HEK293 (cell line): ENCODE data around the gene UBE3B.

ENCODE experiments used
- CTCF ChIA-PET: fragments of 350-600 bp; formaldehyde crosslinking; extraction: SDS; loops from one replicate; lab custom pipeline; 2021; ENCODE audit warnings: antibody characterized with exemption; lab: Yijun Ruan, JAX
- POLR2A ChIA-PET: fragments of 300-600 bp; formaldehyde crosslinking; extraction: SDS; loops from one replicate; lab custom pipeline; 2020; ENCODE audit warnings: antibody characterized with exemption, inconsistent platforms; lab: Yijun Ruan, JAX
- H3K27ac ChIP-seq: fragments of 200-500 bp; sonication (Bioruptor generic); 2 replicates; pipeline ENCODE4 v1.5.1; 2014; ENCODE audit warnings: low read depth, low read length, control low read depth, inconsistent platforms; ENCODE audit errors: extremely low read depth
- H3K36me3 ChIP-seq, 2 experiments: fragments of 200-500 bp in 1 of 2; sonication (Bioruptor generic) in 1 of 2; 1 replicate in 1 of 2; 2 replicates in 1 of 2; pipeline ENCODE4 v1.5.1; 2014 to 2017; ENCODE audit warnings: inconsistent platforms in 2 of 2, low read length in 2 of 2; ENCODE audit not compliant: control insufficient read depth in 2 of 2, insufficient read depth in 1 of 2
- H3K4me1 ChIP-seq: fragments of 200-500 bp; sonication (Bioruptor generic); 2 replicates; pipeline ENCODE4 v1.5.1; 2014; ENCODE audit warnings: mild to moderate bottlenecking, low read length, inconsistent platforms; ENCODE audit not compliant: control insufficient read depth, insufficient read depth
- H3K4me3 ChIP-seq: 2 replicates; pipeline ENCODE4 v1.5.1; 2011; ENCODE audit warnings: low read depth, mild to moderate bottlenecking, control low read depth, low read length, moderate library complexity
- H3K9me3 ChIP-seq: fragments of 200-500 bp; sonication (Bioruptor generic); 2 replicates; pipeline ENCODE4 v1.5.1; 2014; ENCODE audit warnings: low read depth, low read length, inconsistent platforms; ENCODE audit not compliant: control insufficient read depth, insufficient read depth
- EGR2 ChIP-seq: fragments of 450-650 bp; formaldehyde crosslinking; IDR thresholded peaks from 2 replicates; pipeline ENCODE4 v1.5.1; 2016; ENCODE audit warnings: low read depth, missing biosample characterization, missing genetic modification characterization
- GLIS2 ChIP-seq: fragments of 450-650 bp; formaldehyde crosslinking; IDR thresholded peaks from 2 replicates; pipeline ENCODE4 v1.5.1; 2016; ENCODE audit warnings: missing biosample characterization, missing genetic modification characterization
- KLF1 ChIP-seq: fragments of 450-650 bp; formaldehyde crosslinking; IDR thresholded peaks from 2 replicates; pipeline ENCODE4 v1.5.1; 2016; ENCODE audit warnings: missing biosample characterization, missing genetic modification characterization
- MEIS1 ChIP-seq: sonication (generic); formaldehyde crosslinking; IDR thresholded peaks from 2 replicates; pipeline ENCODE4 v1.8.1; 2022; ENCODE audit warnings: missing genetic modification reagents, mild to moderate bottlenecking, borderline replicate concordance
- MZF1 ChIP-seq: fragments of 450-650 bp; formaldehyde crosslinking; IDR thresholded peaks from 2 replicates; pipeline ENCODE4 v1.5.1; 2017; ENCODE audit warnings: missing biosample characterization, missing genetic modification characterization, borderline replicate concordance
- SP7 ChIP-seq: fragments of 450-650 bp; formaldehyde crosslinking; IDR thresholded peaks from 2 replicates; pipeline ENCODE4 v1.5.1; 2016; ENCODE audit warnings: missing biosample characterization, missing genetic modification characterization
- ZBTB17 ChIP-seq: fragments of 450-650 bp; formaldehyde crosslinking; IDR thresholded peaks from 2 replicates; pipeline ENCODE4 v1.5.1; 2016; ENCODE audit warnings: missing biosample characterization, missing genetic modification characterization
- ZIC2 ChIP-seq: fragments of 450-650 bp; formaldehyde crosslinking; IDR thresholded peaks from 2 replicates; pipeline ENCODE4 v1.5.1; 2016; ENCODE audit warnings: missing biosample characterization, missing genetic modification characterization
- ZNF19 ChIP-seq: fragments of 450-650 bp; formaldehyde crosslinking; IDR thresholded peaks from 2 replicates; pipeline ENCODE4; 2016; ENCODE audit warnings: missing biosample characterization, missing genetic modification characterization, low read depth
- ZNF366 ChIP-seq: fragments of 450-650 bp; formaldehyde crosslinking; conservative IDR thresholded peaks from 2 replicates; pipeline ENCODE4 v1.5.1; 2016; ENCODE audit warnings: missing biosample characterization, missing genetic modification characterization
- ZNF394 ChIP-seq: fragments of 450-650 bp; formaldehyde crosslinking; IDR thresholded peaks from 2 replicates; pipeline ENCODE4 v1.5.1; 2016; ENCODE audit warnings: missing biosample characterization, missing genetic modification characterization, mild to moderate bottlenecking, moderate library complexity, borderline replicate concordance
- ZNF426 ChIP-seq: fragments of 450-650 bp; formaldehyde crosslinking; IDR thresholded peaks from 2 replicates; pipeline ENCODE4 v1.5.1; 2017; ENCODE audit warnings: missing biosample characterization, missing genetic modification characterization, mild to moderate bottlenecking, inconsistent platforms, moderate library complexity
- ZNF549 ChIP-seq: fragments of 450-650 bp; IDR thresholded peaks from 2 replicates; pipeline ENCODE4 v1.5.1; 2018; ENCODE audit warnings: missing biosample characterization, missing genetic modification characterization, mild to moderate bottlenecking, inconsistent platforms, moderate library complexity
- ZNF600 ChIP-seq: fragments of 450-650 bp; formaldehyde crosslinking; IDR thresholded peaks from 2 replicates; pipeline ENCODE4 v1.5.1; 2016; ENCODE audit warnings: missing biosample characterization, missing genetic modification characterization
- ZNF792 ChIP-seq: fragments of 450-650 bp; formaldehyde crosslinking; IDR thresholded peaks from 2 replicates; pipeline ENCODE4 v1.5.1; 2016; ENCODE audit warnings: missing biosample characterization, missing genetic modification characterization
- ZNF837 ChIP-seq: fragments of 450-650 bp; formaldehyde crosslinking; IDR thresholded peaks from 2 replicates; pipeline ENCODE4 v1.5.1; 2016; ENCODE audit warnings: missing biosample characterization, missing genetic modification characterization
- ZNF843 ChIP-seq: fragments of 450-650 bp; formaldehyde crosslinking; IDR thresholded peaks from 2 replicates; pipeline ENCODE4 v1.5.1; 2016; ENCODE audit warnings: missing biosample characterization, missing genetic modification characterization
- TF ChIP-seq, protein P1 (sequence below): fragments of 450-650 bp; formaldehyde crosslinking; IDR thresholded peaks from 2 replicates; pipeline ENCODE4 v1.5.0; 2017; ENCODE audit warnings: missing biosample characterization, missing genetic modification characterization, borderline replicate concordance
- TF ChIP-seq, protein P2 (sequence below): fragments of 450-650 bp; formaldehyde crosslinking; IDR thresholded peaks from 2 replicates; pipeline ENCODE4 v1.5.1; 2016; ENCODE audit warnings: missing biosample characterization, missing genetic modification characterization
- TF ChIP-seq, protein P3 (sequence below): fragments of 450-650 bp; IDR thresholded peaks from 2 replicates; pipeline ENCODE4 v1.5.1; 2018; ENCODE audit warnings: missing biosample characterization, mild to moderate bottlenecking, missing genetic modification characterization
- TF ChIP-seq, protein P4 (sequence below): fragments of 450-650 bp; formaldehyde crosslinking; IDR thresholded peaks from 2 replicates; pipeline ENCODE4 v1.5.1; 2016; ENCODE audit warnings: missing biosample characterization, missing genetic modification characterization
- TF ChIP-seq, protein P5 (sequence below): fragments of 450-650 bp; formaldehyde crosslinking; optimal IDR thresholded peaks from 2 replicates; pipeline ENCODE3; 2016; ENCODE audit warnings: missing biosample characterization, mild to moderate bottlenecking, missing genetic modification characterization
- TF ChIP-seq, protein P6 (sequence below): fragments of 450-650 bp; formaldehyde crosslinking; IDR thresholded peaks from 2 replicates; pipeline ENCODE4 v1.5.1; 2016; ENCODE audit warnings: missing biosample characterization, missing genetic modification characterization

UBE3B gene

DNA sequence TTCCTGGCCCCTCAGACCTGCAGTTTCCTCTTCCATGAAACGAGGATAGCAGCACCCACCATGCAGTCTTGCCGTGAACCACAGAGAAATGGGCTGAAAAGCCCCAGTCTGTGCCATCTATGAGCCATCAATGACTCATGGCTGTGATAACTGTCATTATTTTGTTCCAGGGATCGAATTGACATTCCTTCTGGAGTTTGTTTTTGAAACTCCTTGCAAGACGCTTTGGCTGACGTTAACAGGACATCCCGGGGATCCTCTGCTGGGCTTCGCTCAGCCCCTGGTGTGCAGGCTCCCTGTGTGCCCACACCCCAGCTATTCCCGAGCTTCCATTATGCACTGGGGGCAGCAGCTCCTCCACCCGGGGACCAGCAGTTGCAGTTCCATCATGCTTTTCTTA, 62.1 kb downstream of the UBE3B start:
- Histone ChIP-seq H3K4me1 (no peaks in the 10 kb centered on the region), H3K27ac (no peak overlapping the region)
- POLR2A ChIA-PET = interaction anchor here (0.6 kb wide), 1 partner anchor 121 kb away, joined by 4 read pairs; no protein-coding TSS in a partner anchor
- TF ChIP-seq ZNF549 (tag by site-specific recombination) (no peak), ZIC2 (tag by site-specific recombination) (peak; percentile 59; the same call in 1 of the 2 replicates), GLIS2 (tag by site-specific recombination) (no peak), ZNF837 (tag by site-specific recombination) (no peak), ZNF792 (tag by site-specific recombination) (no peak), ZNF19 (tag by site-specific recombination) (no peak)
- TF ChIP-seq, protein P1, sequence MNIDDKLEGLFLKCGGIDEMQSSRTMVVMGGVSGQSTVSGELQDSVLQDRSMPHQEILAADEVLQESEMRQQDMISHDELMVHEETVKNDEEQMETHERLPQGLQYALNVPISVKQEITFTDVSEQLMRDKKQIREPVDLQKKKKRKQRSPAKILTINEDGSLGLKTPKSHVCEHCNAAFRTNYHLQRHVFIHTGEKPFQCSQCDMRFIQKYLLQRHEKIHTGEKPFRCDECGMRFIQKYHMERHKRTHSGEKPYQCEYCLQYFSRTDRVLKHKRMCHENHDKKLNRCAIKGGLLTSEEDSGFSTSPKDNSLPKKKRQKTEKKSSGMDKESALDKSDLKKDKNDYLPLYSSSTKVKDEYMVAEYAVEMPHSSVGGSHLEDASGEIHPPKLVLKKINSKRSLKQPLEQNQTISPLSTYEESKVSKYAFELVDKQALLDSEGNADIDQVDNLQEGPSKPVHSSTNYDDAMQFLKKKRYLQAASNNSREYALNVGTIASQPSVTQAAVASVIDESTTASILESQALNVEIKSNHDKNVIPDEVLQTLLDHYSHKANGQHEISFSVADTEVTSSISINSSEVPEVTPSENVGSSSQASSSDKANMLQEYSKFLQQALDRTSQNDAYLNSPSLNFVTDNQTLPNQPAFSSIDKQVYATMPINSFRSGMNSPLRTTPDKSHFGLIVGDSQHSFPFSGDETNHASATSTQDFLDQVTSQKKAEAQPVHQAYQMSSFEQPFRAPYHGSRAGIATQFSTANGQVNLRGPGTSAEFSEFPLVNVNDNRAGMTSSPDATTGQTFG (tag by site-specific recombination) = no peak
- TF ChIP-seq, protein P2, sequence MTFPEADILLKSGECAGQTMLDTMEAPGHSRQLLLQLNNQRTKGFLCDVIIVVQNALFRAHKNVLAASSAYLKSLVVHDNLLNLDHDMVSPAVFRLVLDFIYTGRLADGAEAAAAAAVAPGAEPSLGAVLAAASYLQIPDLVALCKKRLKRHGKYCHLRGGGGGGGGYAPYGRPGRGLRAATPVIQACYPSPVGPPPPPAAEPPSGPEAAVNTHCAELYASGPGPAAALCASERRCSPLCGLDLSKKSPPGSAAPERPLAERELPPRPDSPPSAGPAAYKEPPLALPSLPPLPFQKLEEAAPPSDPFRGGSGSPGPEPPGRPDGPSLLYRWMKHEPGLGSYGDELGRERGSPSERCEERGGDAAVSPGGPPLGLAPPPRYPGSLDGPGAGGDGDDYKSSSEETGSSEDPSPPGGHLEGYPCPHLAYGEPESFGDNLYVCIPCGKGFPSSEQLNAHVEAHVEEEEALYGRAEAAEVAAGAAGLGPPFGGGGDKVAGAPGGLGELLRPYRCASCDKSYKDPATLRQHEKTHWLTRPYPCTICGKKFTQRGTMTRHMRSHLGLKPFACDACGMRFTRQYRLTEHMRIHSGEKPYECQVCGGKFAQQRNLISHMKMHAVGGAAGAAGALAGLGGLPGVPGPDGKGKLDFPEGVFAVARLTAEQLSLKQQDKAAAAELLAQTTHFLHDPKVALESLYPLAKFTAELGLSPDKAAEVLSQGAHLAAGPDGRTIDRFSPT (tag by site-specific recombination) = no peak
- TF ChIP-seq, all 188 proteins: peak for 1
- no peak overlapping the region for H3K4me3 ChIP-seq
- CTCF ChIA-PET = interaction anchor here (0.6 kb wide), 1 partner anchor 10 kb away, joined by 4 read pairs; no protein-coding TSS in a partner anchor
- H3K9me3 ChIP-seq = no peaks in the 10 kb centered on the region
- peaks cover 0 to 8% of the 10 kb centered on the region in 2 experiments; a peak in 1 of 3 replicates for H3K36me3 ChIP-seq

DNA sequence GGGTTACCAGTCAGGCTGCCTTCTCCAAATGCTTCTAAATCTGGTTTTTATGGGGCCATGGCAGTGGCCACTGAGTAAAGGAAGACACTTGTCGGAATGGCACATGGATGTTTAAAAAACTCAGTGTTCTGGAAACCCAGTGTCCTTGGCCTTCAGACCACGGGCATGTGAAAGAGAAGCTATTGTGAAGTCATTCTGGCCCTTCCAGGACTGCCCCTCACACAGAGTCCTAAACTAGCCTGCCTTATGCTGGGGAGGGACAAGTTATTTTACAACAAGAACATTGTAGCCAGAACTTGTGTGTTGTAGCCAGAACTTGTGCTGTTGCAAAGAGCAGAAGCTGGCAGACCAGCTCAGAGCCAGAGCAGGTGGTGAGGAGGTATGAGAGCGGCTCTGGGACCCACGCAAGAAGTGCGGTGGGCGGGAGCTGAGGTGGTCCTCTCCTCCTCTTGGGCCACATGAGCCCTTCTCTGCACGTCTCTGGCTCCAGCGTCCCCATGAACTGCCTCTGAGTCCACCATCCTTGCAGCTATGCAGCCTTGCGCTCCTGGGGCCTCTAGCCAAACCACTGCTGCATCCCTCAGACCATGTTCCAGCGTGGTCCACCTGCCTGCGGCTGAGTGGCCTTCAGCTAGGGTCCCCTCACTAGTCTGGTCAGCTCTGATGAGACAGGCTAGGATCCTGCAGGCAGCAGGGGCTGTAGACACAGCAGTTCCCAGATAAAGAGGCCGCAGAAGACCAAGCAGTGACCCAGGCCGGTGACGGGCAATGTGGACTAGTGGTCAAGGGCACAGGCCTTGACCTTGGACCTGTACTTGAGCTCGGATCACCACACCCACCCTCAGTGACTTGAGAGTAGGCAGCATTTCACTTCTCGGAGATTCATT, 63.3 kb downstream of the UBE3B start:
- ChIA-PET CTCF (interaction anchor here (0.7 kb wide), 1 partner anchor 235 kb away, joined by 3 read pairs; no protein-coding TSS in a partner anchor), POLR2A (no interaction called here)
- no peak overlapping the region for H3K27ac ChIP-seq
- H3K36me3 ChIP-seq = no peaks in the 10 kb centered on the region
- TF ChIP-seq ZNF394 (tag by site-specific recombination) (no peak), MZF1 (tag by site-specific recombination) (no peak), KLF1 (no peak), ZNF426 (tag by site-specific recombination) (no peak), ZBTB17 (no peak), ZNF843 (no peak), MEIS1 (CRISPR knock-in tag) (no peak), ZNF600 (tag by site-specific recombination) (no peak), EGR2 (tag by site-specific recombination) (no peak), SP7 (tag by site-specific recombination) (no peak), ZNF366 (tag by site-specific recombination) (no peak)
- TF ChIP-seq, protein P3, sequence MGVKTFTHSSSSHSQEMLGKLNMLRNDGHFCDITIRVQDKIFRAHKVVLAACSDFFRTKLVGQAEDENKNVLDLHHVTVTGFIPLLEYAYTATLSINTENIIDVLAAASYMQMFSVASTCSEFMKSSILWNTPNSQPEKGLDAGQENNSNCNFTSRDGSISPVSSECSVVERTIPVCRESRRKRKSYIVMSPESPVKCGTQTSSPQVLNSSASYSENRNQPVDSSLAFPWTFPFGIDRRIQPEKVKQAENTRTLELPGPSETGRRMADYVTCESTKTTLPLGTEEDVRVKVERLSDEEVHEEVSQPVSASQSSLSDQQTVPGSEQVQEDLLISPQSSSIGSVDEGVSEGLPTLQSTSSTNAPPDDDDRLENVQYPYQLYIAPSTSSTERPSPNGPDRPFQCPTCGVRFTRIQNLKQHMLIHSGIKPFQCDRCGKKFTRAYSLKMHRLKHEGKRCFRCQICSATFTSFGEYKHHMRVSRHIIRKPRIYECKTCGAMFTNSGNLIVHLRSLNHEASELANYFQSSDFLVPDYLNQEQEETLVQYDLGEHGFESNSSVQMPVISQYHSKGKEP = no peak
- TF ChIP-seq, protein P4, sequence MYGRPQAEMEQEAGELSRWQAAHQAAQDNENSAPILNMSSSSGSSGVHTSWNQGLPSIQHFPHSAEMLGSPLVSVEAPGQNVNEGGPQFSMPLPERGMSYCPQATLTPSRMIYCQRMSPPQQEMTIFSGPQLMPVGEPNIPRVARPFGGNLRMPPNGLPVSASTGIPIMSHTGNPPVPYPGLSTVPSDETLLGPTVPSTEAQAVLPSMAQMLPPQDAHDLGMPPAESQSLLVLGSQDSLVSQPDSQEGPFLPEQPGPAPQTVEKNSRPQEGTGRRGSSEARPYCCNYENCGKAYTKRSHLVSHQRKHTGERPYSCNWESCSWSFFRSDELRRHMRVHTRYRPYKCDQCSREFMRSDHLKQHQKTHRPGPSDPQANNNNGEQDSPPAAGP (tag by site-specific recombination) = no peak
- TF ChIP-seq, protein P5, sequence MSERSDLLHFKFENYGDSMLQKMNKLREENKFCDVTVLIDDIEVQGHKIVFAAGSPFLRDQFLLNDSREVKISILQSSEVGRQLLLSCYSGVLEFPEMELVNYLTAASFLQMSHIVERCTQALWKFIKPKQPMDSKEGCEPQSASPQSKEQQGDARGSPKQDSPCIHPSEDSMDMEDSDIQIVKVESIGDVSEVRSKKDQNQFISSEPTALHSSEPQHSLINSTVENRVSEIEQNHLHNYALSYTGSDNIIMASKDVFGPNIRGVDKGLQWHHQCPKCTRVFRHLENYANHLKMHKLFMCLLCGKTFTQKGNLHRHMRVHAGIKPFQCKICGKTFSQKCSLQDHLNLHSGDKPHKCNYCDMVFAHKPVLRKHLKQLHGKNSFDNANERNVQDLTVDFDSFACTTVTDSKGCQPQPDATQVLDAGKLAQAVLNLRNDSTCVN (tag by site-specific recombination) = no peak
- TF ChIP-seq, protein P6, sequence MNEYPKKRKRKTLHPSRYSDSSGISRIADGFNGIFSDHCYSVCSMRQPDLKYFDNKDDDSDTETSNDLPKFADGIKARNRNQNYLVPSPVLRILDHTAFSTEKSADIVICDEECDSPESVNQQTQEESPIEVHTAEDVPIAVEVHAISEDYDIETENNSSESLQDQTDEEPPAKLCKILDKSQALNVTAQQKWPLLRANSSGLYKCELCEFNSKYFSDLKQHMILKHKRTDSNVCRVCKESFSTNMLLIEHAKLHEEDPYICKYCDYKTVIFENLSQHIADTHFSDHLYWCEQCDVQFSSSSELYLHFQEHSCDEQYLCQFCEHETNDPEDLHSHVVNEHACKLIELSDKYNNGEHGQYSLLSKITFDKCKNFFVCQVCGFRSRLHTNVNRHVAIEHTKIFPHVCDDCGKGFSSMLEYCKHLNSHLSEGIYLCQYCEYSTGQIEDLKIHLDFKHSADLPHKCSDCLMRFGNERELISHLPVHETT (tag by site-specific recombination) = no peak
- H3K4me1 ChIP-seq = no peaks in the 10 kb centered on the region
- H3K9me3 ChIP-seq = no peaks in the 10 kb centered on the region
- no peak overlapping the region for H3K4me3 ChIP-seq
